DOHH2 (cell line): Measurements from ENCODE around the gene MTNR1B.

Source experiments
- CTCF ChIP-seq: fragments of 200-600 bp; sonication (generic); IDR thresholded peaks from one replicate; pipeline ENCODE4 v1.5.1; 2014; ENCODE audit warnings: antibody characterized with exemption, mild to moderate bottlenecking, low read depth, low read length; ENCODE audit not compliant: poor library complexity, severe bottlenecking
- EZH2phosphoT487 ChIP-seq: fragments of 200-600 bp; sonication (generic); IDR thresholded peaks from 2 replicates; pipeline ENCODE4 v1.6.1; 2017; ENCODE audit warnings: borderline replicate concordance, mild to moderate bottlenecking, antibody characterized with exemption, low read length, moderate library complexity, mixed read lengths

- TF ChIP-seq CTCF (no peak), EZH2phosphoT487 (no peak)
Measured at GRCh38 chr11:92981508-92982043, 12.1 kb downstream of the MTNR1B start.
